DND-41 (cell line): ENCODE results near the gene CSNK1E.

Experiments
- CTCF ChIP-seq: IDR thresholded peaks from 2 replicates; pipeline ENCODE4 v1.5.1; 2012; ENCODE audit warnings: borderline replicate concordance, low read length, moderate library complexity, mild to moderate bottlenecking; ENCODE audit not compliant: poor library complexity, severe bottlenecking; ENCODE audit errors: extremely low read depth
- EZH2 ChIP-seq: IDR thresholded peaks from 3 replicates; pipeline ENCODE4 v1.6.1; 2012; ENCODE audit warnings: borderline replicate concordance, low read depth, mild to moderate bottlenecking, moderate library complexity, low read length, inconsistent platforms; ENCODE audit not compliant: severe bottlenecking

DNA sequence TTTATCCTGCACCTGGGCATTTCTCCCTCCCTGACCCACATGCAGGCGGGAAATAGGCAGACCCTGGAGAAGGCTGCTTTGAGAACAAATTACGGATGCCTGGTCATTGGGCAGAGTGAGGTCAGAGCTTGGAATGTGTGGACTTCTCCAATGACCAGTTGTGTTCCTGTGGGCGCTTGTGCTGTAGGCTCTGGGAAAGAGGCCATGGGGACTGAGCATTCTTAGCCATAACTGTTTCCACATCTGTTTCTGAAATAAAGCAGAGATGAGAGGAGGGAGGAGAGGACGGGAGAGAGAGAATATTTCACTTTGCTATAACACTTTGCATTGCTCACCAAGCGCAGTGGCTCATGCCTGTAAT, 33.2 kb downstream of the CSNK1E start:
- TF ChIP-seq CTCF (no peak), EZH2 (no peak)
